ENCODE data around the gene OR13J1.

OR13J1 gene

DNA sequence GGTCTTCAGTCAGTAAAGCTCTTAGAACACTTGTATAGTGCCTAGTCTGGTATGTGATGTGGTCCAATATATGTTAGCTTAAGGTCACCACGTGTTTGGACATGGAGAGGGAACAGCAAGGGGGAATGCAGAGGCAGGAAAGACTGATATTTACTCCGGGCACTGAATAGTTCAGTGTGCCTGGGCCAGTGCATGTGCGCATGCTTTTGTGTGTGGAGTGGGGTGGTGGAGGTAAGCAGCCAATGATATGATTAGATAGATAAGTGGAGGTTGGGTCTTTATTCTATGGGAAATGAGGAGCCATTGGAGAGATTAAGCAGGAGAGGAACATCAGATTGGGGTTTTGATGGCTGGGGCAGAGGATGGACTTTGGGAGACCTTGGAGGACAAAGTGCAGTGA lies 14.0 kb downstream of the OR13J1 start:
- DNase-seq: no peak

DNA sequence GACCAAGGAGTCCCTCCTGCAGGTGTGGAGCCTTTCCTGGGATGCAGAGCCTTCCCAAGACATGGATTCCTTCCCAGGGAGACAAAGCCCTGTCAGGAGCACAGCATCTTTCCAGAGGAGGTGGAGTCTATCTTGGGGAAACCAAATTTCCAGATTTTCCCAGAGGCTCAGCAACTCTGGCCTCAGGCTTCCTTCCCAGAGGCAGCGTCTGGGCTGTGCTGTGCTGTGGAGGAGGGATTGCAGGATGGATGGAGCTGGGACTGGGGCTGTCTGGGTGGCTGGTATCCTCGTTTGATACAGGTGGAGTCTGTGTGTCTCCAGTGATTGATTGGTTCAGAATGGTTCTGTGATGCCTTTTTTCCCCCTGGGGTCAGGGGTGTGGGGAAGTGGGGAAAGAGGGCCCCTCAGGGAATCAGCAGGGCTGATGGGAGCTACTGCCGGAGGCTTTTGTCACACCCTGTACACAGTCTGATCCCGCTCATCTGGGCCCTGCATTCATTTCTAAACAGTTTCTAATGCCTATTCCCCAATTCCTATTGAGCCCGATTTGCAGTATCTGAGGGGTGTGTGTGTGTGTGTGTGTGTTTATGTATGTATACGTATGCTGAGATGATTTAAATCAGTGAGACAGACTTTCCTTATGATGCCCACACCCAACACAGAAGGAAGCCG lies 16.0 kb downstream of the OR13J1 start:
- DNase-seq: no peak

DNA sequence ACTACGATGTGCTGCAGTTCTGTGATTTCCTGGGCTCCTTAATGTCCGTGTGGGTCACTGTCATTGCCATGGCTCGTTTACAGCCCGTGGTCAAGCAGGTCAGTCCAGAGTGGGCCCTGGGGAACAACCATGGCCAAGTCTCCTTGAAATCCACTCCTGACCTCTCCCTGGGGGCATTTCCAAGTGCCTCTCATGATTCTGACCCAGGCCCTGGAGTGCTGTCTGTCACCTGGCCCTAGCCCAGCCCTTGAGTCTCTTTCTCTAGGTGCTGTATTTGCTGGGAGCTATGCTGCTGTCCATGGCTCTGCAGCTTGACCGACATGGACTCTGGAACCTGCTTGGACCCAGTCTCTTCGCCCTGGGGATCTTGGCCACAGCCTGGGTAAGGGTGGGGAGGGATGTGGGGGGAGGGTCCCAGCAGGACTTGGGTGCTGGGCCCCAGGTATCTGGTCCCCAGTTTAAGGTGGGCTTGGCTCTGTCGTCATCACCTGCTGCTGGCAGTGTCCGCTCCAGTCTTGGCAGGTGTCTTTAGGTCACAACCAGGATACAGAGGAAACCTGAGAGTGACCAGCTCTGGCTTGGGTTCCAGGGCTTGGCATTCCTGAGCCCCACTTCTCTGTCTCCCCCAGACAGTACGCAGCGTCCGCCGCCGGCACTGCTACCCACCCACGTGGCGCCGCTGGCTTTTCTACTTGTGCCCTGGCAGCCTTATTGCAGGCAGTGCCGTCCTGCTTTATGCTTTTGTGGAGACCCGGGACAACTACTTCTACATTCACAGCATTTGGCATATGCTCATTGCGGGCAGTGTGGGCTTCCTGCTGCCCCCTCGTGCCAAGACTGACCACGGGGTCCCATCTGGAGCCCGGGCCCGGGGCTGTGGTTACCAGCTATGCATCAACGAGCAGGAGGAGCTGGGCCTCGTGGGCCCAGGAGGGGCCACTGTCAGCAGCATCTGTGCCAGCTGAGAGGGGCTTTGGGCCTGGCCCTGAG lies 17.0 kb downstream of the OR13J1 start:
- no peak for DNase-seq

DNA sequence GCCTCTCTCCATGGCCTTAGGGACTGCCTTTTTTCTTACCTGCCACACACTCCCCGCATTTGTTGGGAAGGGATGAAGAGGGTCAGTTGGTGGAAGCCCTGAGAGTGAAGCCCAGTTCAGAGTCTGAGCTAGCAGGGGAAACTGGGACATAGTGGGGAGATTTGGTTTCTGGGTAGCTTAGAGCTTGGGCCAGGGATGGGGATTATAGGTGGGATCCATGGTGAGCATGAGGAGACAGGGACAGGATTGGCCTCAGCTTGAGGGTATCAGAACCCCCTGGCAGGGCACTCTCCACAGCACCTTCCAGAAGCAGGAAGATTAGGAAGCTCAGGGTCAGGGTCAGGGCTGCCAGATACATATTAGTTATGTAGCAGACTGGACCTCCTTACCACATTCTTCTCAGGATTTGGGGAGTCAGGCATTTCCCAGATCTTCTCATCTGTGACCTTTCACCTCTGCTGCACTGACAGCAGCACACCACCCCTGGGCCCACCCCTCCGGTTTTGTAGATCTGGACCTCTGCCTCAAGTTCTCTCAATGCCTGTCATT lies 17.9 kb downstream of the OR13J1 start:
- no peak for DNase-seq

DNA sequence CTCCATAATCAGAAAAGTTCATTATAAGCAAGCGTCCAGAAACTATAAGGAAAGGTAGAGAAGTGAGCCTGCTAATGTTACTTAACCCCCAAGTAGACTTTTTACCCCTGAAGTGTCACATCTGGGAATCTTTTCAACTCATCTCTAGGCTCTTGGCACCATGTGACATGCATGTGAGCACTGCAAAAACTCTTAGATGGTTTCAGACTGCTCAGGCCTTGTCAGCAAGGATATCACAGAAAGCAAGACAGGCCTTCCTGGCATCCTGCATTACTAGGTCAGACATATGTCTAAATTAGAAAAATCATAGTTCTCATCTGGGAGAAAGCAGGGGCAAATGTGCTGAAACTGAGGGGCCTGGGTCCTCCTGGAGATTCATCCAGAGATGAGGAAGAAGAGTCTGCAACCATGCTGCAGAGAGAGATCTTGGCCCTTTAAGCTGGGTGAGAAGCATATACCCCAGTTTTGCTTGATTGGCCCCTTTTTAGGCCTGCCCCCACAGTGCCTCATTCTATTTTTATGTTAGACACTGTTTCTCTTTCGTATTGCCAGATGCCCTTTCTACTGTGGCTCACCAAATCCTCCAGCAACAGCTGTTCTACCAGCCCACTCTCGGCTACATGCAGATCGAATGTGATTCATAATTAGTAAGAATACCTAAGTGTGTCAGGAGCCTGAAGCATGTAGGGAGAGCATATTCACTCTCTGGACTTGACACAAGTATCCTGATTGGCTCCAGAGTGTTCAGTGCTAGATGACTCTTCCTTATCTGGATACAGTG lies 22.2 kb downstream of the OR13J1 start:
- DNase-seq: no peak

DNA sequence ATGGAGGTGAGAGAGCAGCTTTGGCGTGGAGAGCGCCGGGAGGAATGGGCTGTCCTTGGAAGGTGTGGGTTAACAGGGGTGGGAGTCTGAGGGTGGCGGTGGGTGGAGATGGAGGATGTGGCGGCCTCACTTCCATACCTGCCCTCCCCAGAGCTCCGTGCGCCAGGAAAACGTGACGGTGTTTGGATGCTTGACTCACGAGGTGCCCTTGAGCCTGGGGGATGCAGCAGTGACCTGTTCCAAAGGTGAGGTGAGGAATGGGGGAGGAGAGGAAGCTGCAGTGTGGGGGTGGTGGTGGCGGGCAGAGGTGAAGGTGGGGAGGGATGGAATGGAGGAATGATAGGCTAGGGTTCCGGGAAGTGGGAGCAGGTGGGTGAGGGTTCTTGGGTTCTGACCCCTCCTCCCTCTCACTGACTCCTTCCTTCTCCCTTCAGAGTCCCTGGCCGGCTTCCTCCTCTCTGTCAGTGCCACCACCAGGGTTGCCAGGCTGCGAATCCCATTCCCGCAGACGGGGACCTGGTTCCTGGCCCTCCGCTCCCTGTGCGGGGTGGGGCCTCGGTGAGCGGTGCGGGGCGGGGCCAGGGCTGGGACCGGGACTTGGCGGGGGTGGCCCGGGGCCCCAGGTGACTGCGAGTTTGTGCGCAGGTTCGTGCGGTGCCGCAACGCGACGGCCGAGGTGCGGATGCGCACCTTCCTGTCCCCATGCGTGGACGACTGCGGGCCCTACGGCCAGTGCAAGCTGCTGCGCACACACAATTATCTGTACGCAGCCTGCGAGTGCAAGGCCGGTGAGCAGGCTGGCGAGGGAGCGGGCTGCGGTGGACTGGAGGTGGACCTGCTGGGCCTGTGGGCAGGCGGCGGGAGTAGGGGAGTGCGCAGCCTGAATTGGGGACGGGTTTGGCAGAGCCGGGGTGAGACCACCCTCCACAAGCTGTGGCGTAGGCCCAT lies 24.1 kb downstream of the OR13J1 start:
- no peak for DNase-seq

DNA sequence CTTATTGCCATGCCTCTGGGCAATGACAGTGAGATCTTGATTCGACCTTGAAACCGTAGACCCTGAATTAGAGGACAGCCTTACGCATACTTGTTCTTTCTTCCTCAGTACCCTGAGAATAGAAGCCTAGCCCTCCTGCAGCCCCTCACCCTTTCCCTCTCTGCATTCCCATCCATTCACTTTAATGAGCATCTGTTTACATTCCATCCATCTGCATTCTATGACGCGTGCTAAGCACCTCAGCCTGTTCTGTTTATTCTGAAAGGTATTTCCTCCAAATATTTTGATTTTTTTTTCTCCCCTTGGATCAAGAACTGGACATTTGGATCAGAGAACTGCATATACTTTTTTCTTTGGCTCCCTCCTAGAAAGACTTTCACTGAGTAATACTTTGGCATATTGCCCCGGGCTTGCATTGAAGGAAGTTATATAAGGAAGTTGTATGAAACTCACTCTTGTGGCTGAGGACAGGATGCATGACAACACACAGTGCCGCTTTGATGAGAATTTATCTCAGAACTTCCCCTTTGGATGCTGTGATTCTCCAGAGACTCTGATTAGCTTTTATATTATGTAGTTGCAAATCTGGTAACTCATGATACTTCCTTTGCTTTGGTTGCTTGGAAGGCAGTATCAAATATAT lies 25.5 kb downstream of the OR13J1 start:
- DNase-seq: no peak

DNA sequence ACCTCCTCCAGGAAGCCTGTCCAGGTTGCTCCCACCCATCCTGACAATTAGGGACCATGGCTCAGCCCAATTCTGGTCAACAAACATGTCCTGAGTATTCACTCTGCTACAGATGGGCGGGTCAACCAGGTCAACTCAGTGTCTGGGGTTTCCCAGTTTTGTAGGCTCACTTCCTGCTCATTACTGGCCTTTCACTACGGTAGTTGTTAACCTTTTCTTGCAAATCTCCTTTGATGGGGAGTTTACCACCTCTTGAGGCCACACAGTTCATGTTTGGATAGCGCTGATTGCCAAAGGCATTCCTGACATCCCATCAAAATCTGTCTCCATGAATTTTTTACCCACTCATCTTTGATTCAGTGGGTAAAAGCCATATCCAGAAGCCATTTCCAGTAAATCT lies 27.4 kb downstream of the OR13J1 start:
- DNase-seq: no peak

DNA sequence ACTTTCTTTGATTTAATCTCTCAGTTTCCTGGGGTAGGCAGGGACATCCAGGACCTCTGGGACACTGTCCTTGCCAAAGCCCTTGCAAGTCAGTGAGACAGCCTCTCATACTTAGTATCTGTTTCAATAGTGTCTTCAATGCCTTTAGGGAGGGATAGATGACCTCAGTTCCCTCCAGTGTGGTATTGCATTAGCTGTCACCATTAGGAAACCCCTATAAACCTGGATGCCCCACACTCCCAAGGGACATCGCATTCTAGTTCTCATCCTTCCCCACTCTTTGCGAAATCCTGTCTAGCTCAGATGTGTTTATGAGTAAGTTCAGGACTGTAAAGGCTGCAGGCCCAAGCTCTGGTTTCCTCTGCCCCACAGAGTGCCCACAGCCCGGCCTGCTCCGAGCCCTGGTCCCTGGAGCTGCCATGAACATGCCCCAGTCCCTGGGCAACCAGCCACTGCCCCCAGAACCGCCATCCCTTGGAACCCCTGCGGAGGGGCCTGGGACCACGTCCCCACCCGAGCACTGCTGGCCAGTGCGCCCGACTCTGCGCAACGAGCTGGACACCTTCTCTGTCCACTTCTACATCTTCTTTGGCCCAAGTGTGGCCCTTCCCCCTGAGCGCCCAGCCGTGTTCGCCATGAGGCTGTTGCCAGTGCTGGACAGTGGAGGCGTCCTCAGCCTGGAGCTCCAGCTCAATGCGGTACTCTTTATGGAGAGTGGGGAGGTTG lies 28.0 kb downstream of the OR13J1 start:
- no peak for DNase-seq

DNA sequence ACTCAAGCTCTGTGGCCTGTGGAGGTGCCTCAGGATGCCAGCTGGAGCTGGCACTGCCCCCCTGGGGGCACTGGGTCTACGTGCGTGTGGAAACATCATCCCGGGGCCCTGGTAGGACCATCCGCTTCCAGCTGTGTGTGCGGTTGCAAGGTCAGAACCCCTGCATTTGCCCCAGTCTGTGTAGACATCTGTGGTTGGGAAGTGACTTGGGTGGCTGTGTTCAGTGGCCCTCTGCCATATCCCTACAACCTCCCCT lies 28.6 kb downstream of the OR13J1 start:
- no peak for DNase-seq

DNA sequence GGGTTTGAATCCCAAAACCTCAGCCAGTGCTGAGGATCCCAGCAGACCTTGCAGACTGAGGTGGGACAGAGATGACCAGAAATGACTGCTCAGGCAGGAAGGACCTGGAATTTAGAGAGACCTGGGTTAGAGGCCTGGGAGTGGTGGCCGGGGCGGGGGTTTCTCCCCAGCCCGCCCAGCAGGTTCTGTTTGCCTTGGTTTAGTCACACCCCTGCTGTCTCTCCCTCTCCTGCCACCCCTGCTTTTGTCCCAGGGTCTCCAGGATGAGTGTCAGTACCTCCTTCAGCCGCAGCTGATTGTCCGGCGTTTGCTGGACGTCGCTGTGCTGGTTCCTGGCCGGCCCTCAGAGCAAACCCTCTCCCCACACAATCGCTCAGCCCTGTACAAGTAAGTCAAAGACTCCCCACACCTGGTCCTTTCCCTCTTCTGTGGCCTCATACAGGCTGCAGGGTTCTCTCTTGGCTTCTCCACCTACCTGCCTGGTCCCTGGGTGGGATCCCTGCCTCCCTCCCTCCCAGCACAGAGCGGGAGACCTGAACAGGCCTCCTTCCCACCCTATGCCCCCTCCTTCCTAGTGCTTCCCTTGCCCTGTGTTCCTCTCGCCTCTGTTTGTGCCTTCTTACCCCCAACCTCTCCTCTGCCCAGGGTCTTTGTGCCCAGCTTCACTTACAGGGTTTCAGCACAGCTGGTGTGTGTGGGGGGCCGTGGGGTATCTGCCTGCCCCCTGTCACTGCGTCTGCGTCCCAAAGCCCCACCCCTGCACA lies 29.1 kb downstream of the OR13J1 start:
- DNase-seq: no peak

DNA sequence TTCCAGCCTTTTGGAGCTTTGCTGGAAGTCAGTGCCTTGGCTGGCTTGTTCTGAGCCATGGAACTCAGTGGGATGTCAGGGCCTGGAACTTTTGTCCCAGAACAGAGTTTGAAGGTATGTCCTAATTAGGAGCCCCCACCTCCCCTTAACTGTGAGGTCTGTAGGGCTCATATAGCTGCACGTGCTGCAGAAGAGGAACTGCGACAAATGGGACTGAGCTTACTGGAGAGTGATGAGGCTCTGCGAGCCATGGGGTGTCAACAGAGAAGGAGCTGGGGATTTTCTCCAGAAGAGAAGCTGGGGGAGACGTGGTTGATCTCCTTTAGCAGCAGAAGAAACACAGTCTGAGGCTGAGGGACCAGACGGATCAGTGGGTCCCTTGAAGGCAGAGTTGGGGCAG lies 30.3 kb downstream of the OR13J1 start:
- no peak for DNase-seq

DNA sequence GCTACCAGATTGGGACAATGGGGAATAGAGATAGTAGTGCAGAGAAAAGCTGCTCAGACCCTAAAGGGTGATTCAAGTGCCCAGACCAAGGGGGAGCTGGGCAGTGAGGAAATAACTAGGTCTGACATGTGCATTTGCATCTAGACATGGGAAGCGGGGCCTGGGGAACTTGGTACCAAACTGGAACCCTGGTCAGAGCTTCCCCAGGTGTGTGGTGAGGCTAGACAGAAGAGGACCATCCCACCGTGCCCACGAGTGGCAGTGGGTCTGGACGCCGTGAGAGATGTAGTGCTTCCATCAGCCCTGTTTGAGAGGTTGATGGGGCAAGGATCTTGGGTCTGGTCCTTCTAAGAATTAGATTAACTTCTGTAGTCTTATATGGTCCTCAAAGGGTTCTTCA lies 33.6 kb downstream of the OR13J1 start:
- no peak for DNase-seq

DNA sequence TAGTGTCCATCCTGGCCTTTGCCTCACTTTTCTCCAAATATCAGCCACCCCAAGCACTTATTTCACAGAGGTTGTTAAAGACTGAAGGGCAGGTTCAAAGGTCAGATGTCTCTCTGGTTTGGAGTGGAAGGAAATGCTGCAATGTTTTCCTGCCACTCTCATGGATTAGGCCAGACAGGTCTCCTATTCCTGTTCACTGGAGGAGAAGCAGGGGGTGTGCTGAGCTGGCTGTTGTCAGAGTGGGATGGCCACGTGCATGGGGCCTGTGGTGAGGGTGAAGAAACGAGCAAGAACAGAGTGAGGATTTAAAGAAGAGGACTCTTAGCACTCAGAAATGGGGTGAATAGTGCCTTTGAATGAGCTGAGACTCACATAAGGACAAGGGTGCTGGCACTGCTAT lies 34.4 kb downstream of the OR13J1 start:
- DNase-seq: no peak

DNA sequence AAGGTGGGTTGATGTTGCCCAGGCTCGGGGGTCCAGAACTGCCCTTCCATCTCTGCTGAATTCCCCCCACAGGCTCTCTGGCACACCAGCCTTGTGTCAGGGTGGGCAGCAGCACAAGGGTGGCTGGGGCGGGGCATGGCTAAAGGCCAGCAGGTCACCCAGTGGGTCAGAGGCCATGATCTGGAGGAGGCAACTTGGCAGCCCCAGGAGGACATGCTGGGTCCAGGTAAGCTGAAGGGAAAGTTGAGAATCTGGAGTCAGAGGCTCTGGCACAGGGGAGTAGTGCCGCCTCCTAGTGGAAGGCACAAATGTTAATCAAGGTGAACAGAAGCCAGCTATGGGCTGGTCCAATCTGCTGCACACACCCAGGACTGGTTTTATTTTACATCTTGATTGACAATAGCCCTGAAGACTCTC lies 35.0 kb downstream of the OR13J1 start:
- no peak for DNase-seq

DNA sequence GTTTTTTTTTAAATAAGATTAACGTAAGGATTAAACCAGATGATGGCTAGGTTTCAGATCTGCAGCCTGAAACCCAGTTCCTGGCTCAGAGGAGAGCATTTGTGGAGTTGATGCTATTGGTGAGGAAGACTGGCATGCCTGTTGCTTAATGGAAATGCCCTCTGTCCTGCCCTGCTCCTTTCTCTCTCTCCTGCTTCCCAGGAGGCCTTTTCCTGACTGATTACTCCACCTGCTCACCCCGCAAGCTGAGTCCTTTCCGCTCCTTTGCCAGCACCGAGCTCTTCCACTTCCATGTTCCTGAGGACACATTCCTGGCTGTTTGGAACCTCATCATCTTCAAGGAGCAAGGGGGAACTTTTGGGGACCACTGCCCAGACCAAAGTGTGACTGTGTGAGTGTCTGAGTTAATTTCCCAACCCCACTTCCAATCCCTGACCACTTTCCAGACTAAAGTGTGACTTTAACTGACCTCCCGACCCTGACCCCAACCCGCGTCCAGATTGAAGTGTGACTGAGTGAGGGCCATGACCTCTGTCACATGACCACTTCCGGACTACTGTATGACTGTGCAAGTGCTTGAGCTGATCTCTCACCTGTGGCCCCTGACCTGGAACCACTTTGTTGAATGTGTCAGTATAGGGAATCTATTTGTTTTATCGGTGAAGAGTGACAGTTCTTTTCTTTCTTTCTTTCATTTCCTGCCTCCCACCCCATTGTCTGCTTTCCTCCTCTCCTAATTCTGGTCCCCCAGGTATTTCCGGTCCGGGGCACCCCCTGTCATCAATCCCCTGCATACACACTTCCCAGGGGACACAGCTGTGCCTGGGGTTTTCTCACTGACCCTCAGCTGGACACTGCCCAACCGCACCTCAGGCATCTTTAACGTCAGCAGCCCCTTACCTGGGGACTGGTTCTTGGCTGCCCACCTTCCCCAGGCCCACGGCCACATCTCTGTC lies 35.7 kb downstream of the OR13J1 start:
- DNase-seq: no peak

DNA sequence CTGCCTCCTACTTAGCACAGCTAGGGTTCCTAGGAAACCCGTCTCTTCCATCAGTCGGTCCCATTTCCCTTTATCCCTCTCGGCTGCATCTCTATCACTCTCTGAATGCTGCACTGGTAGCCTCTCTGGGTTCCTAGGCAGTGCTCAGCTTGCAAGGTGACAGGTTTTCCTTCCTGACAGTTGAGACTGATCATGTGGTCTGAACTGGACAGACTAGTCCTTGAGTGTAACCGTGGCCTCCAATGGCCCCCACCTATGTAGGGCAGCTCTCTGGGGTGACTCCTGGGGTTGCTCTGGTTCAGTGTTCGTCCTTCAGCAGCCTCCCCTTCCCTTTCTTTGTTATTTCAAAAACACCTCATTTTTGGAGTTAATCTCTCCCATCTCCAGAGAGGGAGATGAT lies 37.4 kb downstream of the OR13J1 start:
- no peak for DNase-seq

DNA sequence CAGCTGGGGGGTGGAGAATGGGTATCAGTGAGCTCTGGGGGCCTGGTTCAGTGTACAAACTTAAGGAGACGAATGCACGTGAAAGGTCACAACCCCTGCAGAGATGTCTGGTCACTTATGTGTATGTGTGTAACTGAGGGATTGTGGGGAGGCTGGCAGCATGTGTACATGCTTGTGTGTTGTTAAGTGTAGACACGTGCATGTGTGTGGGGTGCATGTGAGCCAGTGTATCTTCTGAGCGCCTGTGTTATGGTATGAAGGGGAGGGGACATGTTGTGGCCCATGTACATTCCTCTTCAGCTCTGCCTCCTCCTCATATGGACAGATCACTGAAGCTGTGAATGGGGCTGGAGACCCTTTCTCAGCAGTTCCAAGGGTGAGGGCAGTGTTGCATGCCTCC lies 39.2 kb downstream of the OR13J1 start:
- no peak for DNase-seq

DNA sequence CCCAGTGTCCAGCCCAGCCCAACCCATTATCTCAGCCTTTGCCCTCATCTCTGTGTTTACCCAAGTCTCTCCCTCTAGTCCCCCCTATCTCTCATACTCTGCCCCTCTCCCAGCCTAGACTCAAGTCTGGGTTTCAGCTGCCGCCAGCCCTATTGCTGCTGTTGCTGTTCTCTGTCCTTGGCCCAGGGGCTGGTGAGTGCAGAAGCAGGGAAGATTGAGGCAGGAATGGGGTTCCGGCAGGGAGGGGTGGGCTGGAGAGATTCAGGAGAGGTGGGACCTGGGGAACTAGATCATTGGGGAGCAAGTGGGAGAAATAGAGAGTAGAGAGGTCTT lies 40.5 kb downstream of the OR13J1 start:
- DNase-seq: no peak
